GM18519 (cell line): ENCODE data around the gene RIPOR3.
"Not testable (repeated sequence)": the region's sequence is repeated elsewhere in the genome, so short reads cannot be mapped to it uniquely, and the experiment has no call there.

Source experiments
- ATAC-seq: cut with Tn5 transposase; IDR thresholded peaks from one replicate; pipeline ENCODE4 v1.9.1; 2021; ENCODE audit warnings: mild to moderate bottlenecking, moderate library complexity; ENCODE audit not compliant: unreplicated experiment, low FRiP score

RIPOR3 gene

DNA sequence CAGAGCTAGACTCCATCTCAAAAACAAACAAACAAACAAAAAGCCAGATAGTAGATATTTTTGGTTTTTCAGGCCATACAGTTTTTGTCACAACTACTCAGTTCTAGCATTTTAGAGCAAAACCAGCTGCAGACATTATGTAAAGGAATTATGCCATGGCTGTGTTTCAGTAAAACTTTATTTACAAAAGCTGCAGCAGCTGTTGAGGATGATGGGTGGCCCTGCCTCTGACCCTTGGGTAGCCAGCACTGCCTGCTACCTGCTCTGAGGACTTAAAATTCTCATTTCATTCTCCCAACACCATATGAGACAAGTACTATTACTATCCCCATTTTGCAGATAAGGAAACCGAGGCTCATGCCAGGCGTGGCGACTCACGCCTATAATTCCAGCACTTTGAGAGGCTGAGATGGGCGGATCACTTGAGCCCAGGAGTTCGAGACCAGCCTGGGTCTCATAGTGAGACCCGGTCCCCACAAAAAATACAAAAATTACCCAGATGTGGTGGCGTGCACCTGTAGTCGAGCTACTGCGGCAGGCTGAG lies 56.3 kb downstream of the RIPOR3 start:
- ATAC-seq: no peak

DNA sequence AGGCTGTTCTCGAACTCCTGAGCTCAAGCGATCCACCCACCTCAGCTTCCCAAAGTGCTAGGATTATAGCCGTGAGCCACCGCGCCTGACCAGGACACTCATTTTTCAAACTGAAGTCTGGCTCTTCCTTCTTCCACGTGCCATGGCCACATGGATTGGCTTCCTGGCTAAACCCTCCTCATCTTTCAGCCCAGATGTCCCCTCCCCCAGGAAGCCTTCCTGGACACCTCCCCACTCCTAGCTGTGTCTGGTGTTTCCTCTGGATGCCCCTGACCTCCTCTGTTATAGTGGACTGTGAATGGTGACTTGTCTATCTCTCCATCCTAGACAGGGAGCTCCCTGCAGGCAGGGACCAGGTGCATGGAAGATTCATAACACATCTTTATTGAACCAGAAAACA lies 57.2 kb downstream of the RIPOR3 start:
- no peak for ATAC-seq

DNA sequence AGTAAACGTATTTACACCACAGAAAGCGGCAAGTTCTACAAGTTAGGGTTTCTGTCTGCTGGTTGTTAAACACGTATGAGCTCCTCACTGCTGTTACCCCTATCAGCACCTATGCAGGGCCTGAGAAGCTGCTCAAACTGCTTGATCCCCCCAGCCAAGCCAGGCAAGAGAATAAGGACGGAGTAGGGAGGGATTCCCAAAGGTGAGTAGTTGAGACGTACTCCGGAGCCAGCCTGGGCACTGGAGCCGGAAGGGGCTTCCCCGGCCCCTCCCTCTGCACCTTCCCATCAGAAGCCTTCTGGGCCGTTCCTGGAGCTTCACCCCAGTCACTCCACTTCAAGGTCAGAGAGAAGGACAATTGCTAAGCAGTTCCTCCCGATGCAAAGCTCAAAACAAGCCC lies 58.0 kb downstream of the RIPOR3 start:
- ATAC-seq: no peak

DNA sequence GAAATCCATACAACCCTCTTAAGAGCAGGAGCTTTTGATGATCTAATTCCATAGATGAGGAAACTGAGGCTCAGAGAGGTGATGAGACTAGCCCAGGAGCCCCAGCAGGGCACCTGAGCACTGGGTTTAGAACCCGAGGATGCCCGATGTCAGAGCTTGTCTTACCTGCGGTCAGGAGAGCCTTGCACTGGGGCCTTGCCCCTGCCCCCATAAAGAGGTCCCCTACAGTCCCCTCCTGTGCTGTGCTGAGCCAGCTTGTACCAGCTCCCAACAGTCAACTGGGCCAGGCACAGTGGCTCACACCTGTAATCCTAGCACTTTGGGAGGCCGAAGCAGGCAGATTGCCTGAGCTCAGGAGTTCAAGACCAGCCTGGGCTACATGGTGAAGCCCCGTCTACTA lies 58.6 kb downstream of the RIPOR3 start:
- no peak for ATAC-seq

DNA sequence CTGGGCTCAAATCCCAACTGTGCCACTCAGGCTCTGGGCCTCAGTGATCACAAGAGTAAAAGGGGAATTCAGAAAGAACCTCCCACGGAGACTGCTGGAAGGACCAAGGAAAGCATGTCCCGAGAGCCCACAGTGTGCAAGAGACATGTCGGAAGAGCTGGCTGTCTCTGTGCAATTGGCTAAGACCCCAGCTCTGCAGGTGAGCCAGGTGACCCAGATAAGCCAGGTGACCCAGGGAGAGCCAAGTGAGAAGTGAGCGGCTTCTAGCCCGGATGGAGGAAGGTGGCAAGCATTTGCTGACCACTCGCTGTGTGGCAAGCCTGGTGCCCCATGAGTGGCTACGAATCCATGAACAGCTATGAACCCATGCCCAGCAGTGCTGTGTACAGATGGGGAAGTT lies 59.1 kb downstream of the RIPOR3 start:
- ATAC-seq: no peak

DNA sequence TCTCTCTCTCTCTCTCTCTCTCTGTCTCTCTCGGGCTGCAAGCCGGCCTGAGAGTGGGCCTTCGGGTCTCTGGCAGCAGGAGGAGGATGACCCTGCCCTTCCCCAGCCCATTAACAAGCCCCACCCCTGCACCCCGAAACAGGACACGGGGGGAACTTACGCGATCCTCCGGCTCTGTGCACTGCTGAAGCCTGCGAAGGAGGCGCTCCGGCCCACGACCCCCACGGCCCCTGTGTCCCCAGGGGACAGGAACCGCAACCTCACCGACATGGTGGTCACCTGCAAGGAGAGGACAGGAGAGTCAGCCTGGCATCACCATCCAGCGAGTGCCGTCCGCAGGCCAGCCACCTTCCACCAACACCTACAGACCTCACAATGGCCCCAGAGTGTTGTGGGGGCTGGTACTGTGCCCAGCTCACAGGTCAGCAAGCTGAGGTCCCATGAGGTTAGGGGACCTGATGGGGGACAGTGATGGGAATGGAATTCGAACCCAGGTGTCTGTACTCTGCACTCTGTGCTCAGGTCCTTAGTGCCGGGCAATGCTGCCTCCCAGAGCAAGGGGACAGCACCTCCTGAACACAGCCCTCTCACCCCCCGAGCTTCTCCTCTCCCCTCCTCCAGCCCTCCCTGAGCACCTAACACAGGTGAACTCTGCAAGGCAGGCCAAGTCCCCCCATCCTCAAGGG lies 60.6 kb downstream of the RIPOR3 start:
- ATAC-seq: no peak

DNA sequence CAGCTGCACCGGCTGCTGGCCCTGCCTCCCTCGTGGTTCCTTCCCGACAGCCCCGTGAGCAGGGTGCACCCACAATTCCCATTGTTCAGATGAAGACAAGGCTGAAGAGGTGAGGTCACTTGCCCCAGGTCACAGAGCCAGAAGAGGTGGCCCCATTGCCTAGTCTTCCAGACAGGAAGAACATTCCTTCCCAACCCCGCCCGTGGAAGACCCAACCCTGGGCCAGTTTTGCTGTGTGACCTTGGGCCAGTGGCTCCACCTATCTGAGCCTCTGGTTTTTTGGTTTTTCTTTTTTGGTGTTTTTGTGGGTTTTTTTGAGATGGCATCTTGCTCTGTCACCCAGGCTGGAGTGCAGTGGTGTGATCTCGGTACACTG lies 61.7 kb downstream of the RIPOR3 start:
- no peak for ATAC-seq

DNA sequence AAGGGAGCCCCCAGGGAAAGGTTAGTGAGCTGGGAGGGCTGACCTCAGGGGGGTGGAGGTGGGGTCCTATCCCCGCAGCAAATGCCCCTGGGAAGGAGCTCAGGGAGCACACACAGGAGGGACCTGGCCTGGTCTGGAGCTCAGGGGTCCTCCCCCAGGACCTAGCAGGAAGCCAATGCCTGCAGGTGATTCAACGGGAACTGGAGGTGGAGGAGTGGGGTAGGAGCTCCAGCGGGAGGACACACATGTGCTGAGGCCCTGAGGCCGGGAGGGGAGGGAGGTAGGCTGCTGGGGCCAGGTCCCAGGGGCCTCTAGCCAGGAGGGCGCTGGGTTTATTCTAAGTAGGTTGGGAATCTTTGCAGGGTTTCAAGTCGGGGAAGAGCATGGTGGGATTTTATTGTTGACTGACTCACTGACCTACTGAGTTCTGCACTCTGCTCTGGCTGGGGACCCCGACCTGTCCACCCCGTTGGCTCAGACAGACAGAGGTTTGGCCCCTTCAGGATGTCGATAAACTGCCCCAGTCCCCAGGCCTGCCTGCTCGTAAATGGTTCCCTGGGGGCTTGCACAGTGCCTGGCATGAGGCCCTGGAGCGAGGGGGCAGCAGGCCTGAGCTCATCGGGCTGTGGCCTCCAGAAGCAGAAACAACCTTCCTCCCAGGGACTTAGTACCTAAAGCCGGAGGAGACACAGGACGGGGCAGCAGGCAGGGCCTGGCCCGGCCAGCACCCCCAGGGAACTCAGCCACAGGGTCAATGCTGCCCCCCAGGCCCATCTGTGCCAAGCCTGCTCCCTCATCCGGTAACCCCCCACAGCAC lies 62.3 kb downstream of the RIPOR3 start:
- ATAC-seq: no peak

DNA sequence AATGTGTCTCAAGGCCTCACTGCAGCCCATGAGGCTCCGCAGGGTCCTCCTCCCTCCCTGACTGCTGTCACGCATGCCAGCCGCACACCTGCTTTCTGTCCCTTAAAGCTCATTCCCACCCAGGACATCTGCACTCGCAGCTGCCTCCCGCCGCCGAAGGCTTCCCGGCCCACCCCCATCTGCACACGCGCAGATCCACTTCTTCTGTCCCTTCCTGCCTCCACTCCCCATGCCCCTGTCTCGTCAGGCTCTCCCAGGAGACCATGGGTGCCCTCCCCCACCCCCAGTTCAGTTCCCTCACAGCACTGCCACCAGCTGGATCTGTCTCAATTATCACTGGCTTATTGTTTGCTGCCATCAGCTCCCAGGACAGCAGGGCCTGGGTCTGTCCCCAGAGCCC lies 63.0 kb downstream of the RIPOR3 start:
- no peak for ATAC-seq

DNA sequence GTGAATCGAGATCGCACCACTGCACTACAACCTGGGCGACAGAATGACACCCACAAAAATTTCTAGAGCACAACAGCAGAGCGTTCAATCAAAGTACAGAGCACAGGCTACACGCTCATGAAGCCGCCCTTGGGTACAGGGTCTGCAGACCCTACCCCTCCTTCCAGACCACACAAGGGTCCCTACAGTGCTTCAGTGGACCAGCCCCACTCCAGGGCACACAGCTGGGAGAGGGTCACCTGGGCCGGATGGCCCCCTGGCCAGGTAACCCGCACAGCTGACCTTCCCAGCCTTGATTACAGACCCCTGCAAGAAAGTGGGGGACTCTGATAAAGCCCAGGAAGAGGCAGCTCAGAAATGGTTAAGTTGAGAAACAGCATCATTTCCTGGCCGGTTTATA lies 63.6 kb downstream of the RIPOR3 start:
- ATAC-seq: no peak

DNA sequence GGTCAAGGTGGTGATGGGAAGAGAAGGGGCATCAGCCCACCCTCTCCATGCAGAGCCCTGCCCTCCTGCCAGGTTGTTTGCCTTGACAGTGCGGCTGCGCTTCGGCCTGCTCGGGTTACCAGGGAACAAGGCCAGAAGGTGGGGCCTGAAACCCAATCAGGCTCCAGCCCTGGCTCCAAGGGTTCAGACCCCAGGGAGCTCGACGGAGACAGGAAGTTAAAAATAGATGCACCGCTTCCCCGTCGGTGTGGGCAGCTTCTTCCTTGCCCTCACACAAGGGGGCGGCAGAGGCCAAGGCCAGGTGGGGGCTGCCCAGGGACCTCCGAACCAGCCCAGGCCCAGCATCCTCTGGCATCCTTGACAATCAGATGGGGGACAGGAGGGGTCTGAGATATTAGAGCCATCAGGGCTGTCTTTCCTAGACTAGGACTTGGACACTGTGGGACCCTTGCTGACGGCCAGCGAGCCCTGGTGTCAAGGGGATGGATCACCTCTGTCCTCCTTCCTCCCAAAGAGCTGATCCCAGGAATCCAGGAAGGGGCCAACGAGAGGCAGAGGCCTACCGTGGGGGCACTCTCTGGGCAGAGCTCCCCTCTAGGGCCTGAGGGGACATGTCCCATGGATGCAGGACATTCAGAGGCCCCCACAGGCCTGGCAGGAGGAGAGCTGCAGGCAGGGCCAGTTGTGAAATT lies 65.2 kb downstream of the RIPOR3 start:
- ATAC-seq: no peak

DNA sequence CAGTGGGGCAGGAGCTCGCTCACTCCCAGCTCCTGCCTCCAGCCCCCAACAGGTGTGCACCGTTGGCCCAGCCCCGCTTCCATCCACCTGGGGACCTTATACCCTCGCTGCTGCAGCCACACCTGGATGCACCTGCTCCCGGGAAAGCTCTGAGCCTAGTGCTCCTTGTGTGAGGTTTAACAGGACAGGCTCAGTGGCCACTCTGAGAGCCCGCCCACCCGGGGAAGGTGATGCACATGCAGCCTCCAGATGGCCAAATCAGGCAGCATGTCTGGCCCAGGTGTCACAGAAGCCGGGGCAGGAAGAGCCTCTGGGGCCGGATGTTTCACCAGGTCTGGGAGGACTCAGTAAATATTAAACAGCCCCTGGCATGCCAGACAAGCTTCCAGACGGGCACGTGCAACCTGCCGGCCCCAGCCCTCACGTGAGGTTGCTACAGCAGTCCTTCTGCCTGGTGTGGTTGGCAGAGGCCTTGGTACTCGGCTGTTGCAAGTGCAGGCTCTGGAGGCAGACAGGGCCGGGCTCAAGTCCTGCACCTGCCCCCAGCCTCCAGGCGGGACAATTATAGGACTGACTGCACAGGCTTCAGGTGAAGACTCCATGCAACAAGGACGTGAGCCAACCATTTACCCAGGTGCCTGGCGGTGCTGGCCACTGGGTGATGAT lies 66.9 kb downstream of the RIPOR3 start:
- no peak for ATAC-seq

DNA sequence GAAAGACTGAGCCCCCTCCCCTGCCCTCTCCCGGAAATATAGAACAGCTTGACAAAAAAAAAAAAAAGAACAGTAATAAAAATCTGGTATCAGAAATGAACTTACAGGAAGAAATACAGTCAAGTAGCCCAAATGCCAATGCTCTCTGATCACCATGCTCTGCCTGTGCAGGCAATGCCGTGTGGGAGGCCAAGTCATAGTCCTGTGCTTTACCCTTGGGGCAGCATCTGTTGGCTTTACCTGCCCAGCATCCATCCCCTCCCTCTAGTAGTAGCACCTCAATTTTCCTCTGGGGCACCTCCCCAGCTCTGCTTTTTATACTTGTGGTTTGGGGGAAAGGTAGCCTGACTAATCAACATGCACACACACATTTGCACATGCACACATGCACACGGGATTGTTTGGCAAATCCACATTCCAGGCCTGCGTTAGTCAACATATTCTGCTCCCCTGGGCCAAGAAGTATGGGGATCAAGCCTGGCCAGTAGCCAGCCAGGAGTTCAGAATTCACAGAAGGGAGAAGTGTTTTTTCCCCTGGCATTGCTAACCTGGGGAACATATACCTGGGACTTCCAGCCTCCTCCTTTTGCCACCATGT lies 70.2 kb downstream of the RIPOR3 start:
- no peak for ATAC-seq

DNA sequence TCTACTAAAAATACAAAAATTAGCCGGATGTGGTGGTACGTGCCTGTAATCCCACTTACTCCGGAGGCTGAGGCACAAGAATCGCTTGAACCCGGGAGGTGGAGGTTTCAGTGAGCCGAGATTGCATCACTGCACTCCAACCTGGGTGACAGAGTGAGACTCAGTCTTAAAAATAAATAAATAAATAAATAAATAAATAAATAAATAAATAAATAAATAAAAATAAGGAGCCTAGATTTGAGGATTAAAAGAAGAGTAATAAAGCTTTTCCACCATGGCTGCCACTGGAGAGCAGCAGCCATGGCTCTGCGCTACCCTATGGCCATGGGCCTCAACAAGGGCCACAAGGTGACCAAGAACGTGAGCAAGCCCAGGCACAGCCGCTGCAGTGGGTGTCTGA lies 70.9 kb downstream of the RIPOR3 start:
- not testable (repeated sequence) for ATAC-seq

DNA sequence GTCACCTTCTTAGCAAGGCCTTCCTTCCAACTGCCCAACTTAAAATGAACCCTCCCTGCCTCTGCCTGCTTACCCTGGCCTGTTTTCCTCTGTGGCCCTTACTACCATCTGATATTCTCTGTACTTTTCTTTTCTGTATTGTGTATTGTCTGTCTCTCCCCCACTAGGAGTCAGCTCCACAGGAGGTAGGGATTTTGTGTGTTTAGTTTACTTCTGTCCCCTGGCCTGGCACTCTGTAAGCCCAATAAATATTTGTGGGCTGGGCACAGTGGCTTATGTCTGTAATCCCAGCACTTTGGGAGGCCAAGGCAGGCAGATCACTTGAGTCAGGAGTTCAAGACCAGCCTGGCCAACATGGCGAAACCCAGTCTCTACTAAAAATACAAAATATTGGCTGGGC lies 72.8 kb downstream of the RIPOR3 start:
- ATAC-seq: no peak

DNA sequence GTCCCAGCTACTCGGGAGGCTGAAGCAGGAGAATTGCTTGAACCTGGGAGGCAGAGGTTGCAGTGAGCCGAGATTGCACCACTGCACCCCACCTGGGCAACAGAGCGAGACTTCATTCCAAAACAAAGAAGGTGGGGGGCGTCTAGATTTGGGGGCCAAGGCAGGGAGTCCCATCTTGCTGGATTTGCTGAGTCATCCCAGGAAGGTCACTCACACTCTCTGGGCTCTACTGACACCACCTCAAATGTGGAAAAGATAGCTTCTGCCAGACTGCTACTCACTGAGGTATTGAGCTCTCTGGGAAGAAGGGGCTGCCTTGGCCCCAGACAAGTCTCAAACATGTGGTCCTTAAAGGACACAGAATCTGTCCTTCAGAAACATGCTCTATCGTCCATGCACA lies 74.3 kb downstream of the RIPOR3 start:
- no peak for ATAC-seq

DNA sequence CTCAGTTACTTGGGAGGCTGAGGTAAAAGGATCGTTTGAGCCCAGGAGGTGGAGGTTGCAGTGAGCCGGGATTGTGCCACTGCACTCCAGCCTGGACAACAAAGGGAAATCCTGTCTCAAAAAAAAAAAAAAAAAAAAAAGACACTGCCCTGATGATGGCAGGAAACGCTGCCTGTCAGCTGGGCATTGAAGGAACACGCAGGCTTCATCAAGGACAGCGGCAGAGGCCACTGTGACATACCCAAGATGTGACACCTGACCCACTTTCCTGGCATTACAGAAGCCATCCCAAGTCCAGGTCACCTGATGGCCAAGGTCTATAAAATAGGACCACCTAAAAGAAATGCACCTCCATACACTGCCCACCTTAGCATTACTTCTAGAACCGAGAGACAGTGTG lies 75.9 kb downstream of the RIPOR3 start:
- ATAC-seq: no peak

DNA sequence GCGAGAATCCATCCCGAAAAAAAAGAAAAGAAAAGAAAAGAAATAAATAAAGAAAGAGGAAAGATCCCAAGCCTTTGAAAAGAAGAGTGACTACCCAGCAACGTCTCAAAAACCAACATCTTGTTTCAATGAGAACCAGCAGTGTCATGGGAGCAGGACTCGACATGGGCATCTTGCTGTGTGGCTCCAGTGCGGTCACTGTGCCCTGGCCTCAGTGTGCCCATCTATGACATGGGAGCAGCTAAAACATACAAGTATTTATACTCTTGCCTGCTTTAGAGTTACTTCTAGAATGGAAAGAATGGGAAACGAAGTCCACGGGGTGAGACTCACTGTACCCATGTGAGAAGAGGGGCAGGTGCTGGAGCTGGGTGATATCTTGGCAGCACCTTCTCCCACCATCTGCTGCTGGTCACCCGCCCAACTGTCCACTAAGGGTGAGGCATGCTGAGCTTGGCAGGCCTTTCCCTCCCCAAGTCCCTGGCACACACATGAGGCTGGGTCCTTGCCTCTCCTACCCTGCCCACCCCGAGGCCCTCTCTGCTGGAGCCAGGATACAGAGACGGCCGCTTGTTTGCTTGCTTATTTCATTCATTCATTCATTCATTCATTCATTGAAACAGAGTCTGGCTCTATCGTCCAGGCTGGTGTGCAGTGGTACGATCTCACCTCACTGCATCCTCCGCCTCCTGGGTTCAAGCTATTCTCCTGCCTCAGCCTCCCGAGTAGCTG lies 77.7 kb downstream of the RIPOR3 start:
- no peak for ATAC-seq

DNA sequence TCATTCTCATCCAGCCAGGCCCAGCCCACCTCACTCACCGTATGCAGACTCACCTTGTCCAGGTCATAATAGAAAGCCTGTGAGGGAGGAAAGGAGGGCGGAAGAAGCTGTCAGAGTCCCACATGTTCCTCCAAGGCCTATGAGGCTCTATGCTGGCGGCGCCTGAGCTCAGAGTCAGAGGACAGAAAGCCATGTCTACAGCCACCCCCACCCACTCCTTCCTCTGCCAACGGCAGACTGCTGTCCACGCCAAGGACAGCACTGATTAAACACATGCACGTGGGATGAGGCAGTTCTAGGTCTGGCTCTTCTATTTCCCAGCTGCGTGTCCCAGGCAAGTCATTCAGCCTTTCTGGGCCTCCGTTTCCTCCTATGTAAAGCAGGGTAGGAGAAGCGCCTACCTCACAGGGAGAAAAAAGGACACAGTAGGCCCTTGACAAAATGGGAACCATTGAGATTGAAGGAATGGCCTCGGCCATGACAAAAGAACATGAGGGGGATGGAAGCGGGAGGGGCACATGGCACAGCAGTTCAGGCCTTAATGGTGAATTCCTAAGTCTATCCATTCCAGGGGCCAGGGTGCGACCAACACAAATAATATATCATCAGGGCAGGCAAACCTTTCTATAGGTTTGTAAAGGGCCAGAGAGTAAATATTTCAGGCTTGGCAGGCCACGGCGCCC lies 80.1 kb downstream of the RIPOR3 start:
- no peak for ATAC-seq
